BE2C (cell line): ENCODE results near the gene ZSCAN10.

ENCODE experiments used
- DNase-seq: peaks from one replicate; pipeline ENCODE4 v3.0.0-alpha.2; 2020
- H3K27me3 ChIP-seq: fragments of 250-450 bp; sonication (Bioruptor Pico); 2 replicates; pipeline ENCODE4 v1.5.1; 2020; ENCODE audit warnings: mild to moderate bottlenecking
- H3K36me3 ChIP-seq: fragments of 250-450 bp; sonication (Bioruptor Pico); 2 replicates; pipeline ENCODE4 v1.5.1; 2020; ENCODE audit warnings: mild to moderate bottlenecking
- H3K4me1 ChIP-seq: fragments of 250-450 bp; sonication (Bioruptor Pico); 2 replicates; pipeline ENCODE4 v1.5.1; 2020
- H3K4me3 ChIP-seq: 2 replicates; pipeline ENCODE4 v1.5.1; 2011; ENCODE audit warnings: low read depth, low read length
- H3K9me3 ChIP-seq: fragments of 250-450 bp; sonication (Bioruptor Pico); 2 replicates; pipeline ENCODE4 v1.5.1; 2020
- CTCF ChIP-seq: IDR thresholded peaks from 2 replicates; pipeline ENCODE4 v1.5.1; 2012; ENCODE audit warnings: mild to moderate bottlenecking, low read depth, low read length

ZSCAN10 gene

GRCh38 chr16:3135126-3135715 lies 36.1 kb upstream of the ZSCAN10 start:
- Histone ChIP-seq H3K27me3 (no peaks in the 10 kb centered on the region), H3K36me3 (peaks cover 13% of the 10 kb centered on the region), H3K4me3 (peak overlapping the region; percentile 100), H3K4me1 (no peaks in the 10 kb centered on the region), H3K9me3 (no peaks in the 10 kb centered on the region)
- TF ChIP-seq CTCF = no peak
- no peak for DNase-seq

DNA sequence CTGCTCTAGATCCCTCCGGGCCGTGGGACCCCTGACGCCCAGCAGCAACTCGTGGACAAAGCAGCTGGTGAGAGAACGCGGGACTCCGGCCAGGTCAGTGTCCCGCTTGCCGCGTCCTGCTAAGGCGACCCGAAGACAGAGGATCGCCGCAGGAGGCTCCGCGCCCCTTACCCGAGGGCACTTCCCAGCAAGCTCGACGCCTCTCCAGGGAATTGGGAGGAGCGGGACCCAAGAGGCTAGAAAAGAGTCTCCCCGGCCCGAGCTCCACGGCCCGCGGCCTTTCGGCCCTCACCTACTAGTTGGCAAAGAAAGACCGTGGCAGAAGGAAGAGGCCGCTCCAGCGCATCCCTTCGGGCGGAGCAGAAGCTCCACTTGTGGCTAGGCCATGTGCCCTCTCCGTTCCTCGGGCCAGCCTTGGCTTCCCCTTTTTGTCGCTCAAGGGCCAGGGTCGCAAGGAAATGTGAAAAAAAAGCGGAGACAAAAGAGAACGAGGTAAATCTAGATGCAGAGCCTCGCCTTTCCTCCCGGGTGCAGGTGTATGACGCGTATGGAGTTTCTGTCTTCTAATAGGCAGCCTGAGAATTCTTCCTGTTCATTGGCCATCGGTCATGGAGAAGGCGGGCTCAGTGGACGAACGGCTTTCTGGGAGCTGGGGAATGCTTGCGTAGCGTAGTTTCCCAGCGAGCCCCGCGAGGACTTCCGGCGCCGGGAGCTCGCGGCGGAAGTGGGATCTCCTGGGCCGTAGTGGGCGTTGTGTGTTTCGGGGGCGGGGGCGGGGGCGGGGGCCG lies 35.4 kb upstream of the ZSCAN10 start, which contains the start of gene ZNF213:
Gene ZNF213 (plus strand): TSS at position 692 of the 788 bp plus-strand sequence. CDS start 2,252 bp downstream, outside the sequence.
- Histone ChIP-seq H3K27me3 (no peaks in the 10 kb centered on the region), H3K4me1 (no peaks in the 10 kb centered on the region), H3K36me3 (peaks cover 14% of the 10 kb centered on the region), H3K4me3 (peak within 1 kb of the TSS; percentile 100), H3K9me3 (no peaks in the 10 kb centered on the region)
- peak; percentile 96 for DNase-seq
- TF ChIP-seq CTCF = no peak

- TF ChIP-seq CTCF = no peak
- H3K4me3 ChIP-seq = peak overlapping the region; percentile 100
- no peaks in the 10 kb centered on the region for H3K27me3 ChIP-seq
- H3K36me3 ChIP-seq = peaks cover 14% of the 10 kb centered on the region
- no peak for DNase-seq
- H3K4me1 ChIP-seq = no peaks in the 10 kb centered on the region
- H3K9me3 ChIP-seq = no peaks in the 10 kb centered on the region
These were observed 34.8 kb upstream of the ZSCAN10 start for GRCh38 chr16:3133844-3134243.

GRCh38 chr16:3131755-3132377 lies 32.8 kb upstream of the ZSCAN10 start:
- H3K9me3 ChIP-seq = no peaks in the 10 kb centered on the region
- DNase-seq = peak; percentile 73
- peaks cover 14% of the 10 kb centered on the region for H3K36me3 ChIP-seq
- no peak overlapping the region for H3K4me3 ChIP-seq
- H3K27me3 ChIP-seq = no peaks in the 10 kb centered on the region
- TF ChIP-seq CTCF = peak; percentile 68
- H3K4me1 ChIP-seq = no peaks in the 10 kb centered on the region

DNA sequence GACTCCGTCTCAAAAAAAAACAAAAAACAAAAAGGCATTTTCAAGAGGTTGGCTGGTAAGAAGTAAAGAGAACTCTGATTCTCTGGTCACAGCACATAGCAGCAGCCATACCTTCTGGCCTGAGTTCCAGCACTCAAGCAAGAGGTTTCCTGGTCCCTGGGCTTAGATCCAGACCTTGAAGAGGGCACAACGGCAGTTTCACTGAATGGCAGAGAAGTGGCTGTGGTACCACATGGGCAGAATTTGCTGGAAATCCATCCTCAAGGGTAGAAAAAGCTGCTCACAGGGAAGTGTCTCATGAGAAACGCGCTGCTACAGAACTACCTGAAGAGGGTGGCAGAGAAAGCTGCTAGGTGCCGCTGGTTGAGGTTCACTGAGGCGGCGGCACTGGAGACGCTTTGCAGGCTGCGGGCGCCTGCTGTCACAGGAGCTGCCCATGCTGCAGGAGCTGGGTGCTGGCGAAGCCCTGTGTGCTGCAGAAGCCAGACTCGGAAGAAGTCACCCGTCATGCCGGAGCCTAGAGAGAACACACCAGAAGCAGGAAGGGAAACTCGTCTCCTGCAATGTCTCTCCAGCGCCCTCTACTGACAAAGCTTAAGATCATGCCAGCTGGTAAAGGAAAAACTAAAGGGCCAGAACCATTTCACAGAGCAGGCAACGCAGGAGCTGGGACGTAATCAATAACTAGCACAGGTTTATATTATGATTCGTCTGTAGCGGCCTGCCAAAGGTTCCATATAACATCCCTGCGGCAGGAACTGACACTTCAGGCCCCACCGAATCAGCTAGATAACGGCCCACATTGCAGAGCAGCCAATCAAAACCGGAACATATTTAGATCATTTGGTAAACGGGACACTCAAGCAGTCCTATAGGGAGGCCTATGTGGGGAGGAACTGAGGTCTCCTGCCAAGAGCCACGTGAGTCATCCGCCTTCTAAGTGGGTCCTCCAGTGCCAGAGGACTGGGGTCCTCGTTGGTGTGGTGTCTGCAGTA lies 30.3 kb upstream of the ZSCAN10 start:
- TF ChIP-seq CTCF = peak; percentile 97
- peak overlapping the region; percentile 58 for H3K4me3 ChIP-seq
- no peaks in the 10 kb centered on the region for H3K27me3 ChIP-seq
- H3K36me3 ChIP-seq = peaks cover 14% of the 10 kb centered on the region
- peak; percentile 87 for DNase-seq
- H3K9me3 ChIP-seq = no peaks in the 10 kb centered on the region
- H3K4me1 ChIP-seq = no peaks in the 10 kb centered on the region
